Measurements from ENCODE around the gene CCT8L2. TPM values are rescaled to one million over a fixed set of nuclear protein-coding genes. Genes with fewer than 3 reads are reported as not detected.
"Not testable (repeated sequence)": the region's sequence is repeated elsewhere in the genome, so short reads cannot be mapped to it uniquely, and the experiment has no call there.

Gene CCT8L2
- total and polyA plus RNA-seq, 5 donors = not detected

DNA sequence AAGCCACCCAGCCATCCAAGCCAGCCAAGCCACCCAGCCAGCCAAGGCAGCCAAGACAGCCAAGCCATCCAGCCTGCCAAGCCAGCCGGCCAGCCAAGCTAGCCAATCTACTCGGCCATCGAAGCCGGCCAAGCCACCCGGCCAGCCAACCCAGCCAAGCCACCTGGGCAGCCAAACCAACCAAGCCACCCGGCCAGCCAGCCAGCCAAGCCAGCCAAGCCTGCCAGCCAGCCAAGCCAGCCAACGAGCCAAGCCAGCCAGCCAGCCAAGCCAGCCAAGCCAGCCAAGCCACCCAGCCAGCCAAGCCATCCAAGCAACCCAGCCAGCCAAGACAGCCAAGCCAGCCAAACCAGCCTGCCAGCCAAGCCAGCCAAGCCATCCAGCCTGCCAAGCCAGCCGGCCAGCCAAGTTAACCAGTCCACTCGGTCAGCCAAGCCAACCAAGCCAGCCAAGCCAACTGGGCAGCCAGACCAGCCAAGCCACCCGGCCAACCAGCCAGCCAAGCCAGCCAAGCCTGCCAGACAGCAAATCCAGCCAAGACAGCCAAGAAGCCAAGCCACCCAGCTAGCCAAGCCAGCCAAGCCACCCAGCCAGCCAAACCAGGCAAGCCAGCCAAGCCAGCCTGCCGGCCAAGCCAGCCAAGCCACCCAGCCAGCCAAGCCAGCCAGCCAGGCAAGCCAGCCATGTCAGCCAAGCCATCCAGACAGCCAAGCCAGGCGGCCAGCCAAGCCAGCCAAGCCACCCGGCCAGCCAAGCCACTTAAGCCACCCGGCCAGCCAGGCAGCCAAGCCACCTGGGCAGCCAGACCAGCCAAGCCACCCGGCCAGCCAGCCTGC is 26.8 kb downstream of the CCT8L2 start:
- H3K4me1 ChIP-seq (ENCODE audit: control insufficient read depth, insufficient read depth, low read length); H3K4me3 ChIP-seq (ENCODE audit: low read length); H3K9me3 ChIP-seq (ENCODE audit: control insufficient read depth, low read length); H3K27me3 ChIP-seq (ENCODE audit: control insufficient read depth, insufficient read depth); H3K27ac ChIP-seq (ENCODE audit: low read length); intact Hi-C loops (cut with DNase I); ATAC-seq: not testable (repeated sequence)
- WGBS = 84% methylated on average over 15 of the region's 15 CpGs
- peak in 1 of 3 donors; percentile 45 for DNase-seq

DNA sequence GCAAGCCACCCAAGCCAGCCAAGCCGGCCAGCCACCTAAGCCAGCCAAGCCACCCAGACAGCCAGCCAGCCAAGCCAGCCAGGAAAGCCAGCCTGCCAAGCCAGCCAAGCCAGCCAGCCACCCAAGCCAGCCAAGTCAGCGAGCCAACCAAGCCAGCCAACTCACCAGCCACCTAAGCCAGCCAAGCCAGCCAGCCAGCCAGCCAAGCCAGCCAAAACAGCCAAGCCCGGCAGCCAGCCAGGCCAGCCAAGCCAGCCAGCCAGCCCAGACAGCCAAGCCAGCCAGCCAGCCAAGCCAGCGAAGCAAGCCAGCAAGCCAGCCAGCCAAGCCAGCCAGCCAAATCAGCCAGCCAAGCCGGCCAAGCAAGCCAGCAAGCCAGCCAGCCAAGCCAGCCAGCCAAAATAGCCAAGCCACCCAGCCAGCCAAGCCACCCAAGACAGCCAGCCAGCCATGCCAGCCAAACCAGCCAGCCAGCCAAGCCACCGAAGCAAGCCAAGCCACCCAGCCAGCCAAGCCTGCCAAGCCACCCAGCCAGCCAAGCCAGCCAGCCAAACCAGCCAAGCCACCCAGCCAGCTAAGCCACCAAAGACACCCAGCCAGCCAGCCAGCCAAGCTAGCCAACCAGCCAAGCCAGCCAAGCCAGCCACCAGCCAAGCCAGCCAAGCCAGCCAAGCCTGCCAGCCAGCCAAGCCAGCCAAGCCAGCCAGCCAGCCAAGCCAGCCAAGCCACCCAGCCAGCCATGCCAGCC is 27.6 kb downstream of the CCT8L2 start:
- H3K27me3 ChIP-seq (ENCODE audit: control insufficient read depth, insufficient read depth); ATAC-seq; intact Hi-C loops (cut with DNase I); H3K4me1 ChIP-seq (ENCODE audit: control insufficient read depth, insufficient read depth, low read length); H3K4me3 ChIP-seq (ENCODE audit: low read length); H3K27ac ChIP-seq (ENCODE audit: low read length); H3K9me3 ChIP-seq (ENCODE audit: control insufficient read depth, low read length): not testable (repeated sequence)
- 78% methylated on average over 6 of the region's 6 CpGs for WGBS
- DNase-seq = peak in 1 of 3 donors; percentile 42

DNA sequence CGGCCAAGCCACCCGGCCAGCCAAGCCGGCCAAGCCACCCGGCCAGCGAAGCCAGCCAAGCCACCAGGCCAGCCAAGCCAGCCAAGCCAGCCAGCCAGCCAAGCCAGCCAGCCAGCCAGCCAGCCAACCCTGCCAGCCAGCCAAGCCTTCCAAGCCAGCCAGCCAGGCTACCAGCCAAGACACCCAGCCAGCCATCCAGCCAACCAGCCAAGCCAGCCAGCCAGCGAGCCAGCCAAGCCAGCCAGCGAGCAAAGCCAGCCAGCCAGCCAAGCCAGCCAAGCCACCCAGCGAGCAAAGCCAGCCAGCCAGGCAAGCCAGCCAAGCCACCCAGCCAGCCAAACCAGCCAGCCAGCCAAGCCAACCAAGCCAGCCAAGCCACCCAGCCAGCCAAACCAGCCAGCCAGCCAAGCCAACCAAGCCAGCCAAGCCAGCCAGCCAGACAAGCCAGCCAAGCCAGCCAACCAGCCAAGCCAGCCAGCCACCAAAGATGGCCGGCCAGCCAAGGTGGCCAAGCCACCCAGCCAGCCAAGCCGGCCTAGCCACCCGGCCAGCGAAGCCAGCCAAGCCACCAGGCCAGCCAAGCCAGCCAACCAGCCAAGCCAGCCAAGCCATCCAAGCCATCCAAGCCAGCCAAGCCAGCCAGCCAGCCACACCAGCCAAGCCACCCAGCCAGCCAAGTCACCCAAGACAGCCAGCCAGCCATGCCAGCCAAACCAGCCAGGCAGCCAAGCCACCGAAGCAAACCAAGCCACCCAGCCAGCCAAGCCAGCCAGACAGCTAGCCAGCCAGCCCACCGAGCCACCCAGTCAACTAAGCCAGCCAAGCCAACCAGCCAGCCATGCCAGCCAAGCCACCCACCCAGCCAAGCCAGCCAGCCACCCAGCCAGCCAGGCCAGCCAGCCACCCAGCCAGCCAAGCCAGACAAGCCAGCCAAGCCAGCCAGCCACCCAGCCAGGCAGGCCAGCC is 28.8 kb downstream of the CCT8L2 start:
- Histone ChIP-seq H3K27ac (ENCODE audit: low read length) (no peak overlapping the region), H3K9me3 (ENCODE audit: control insufficient read depth, low read length) (no peaks in the 10 kb centered on the region), H3K4me3 (ENCODE audit: low read length) (no peak overlapping the region), H3K27me3 (ENCODE audit: control insufficient read depth, insufficient read depth) (no peaks in the 10 kb centered on the region), H3K4me1 (ENCODE audit: control insufficient read depth, insufficient read depth, low read length) (no peaks in the 10 kb centered on the region)
- WGBS = 74% methylated on average over 14 of the region's 14 CpGs
- DNase-seq (peak in 2 of 3 donors; percentile 38 to 58), ATAC-seq (no peak)
- intact Hi-C loops (cut with DNase I) = no loop called here

GRCh38 chr22:16562711-16563554 is 29.7 kb downstream of the CCT8L2 start:
- WGBS = 94% methylated on average over 4 of the region's 4 CpGs
- Histone ChIP-seq H3K27ac (ENCODE audit: low read length) (no peak overlapping the region), H3K27me3 (ENCODE audit: control insufficient read depth, insufficient read depth) (no peaks in the 10 kb centered on the region), H3K4me3 (ENCODE audit: low read length) (no peak overlapping the region), H3K4me1 (ENCODE audit: control insufficient read depth, insufficient read depth, low read length) (no peaks in the 10 kb centered on the region), H3K9me3 (ENCODE audit: control insufficient read depth, low read length) (no peaks in the 10 kb centered on the region)
- intact Hi-C loops (cut with DNase I) = no loop called here
- no peak for ATAC-seq
- peak in 1 of 3 donors; percentile 42 for DNase-seq

DNA sequence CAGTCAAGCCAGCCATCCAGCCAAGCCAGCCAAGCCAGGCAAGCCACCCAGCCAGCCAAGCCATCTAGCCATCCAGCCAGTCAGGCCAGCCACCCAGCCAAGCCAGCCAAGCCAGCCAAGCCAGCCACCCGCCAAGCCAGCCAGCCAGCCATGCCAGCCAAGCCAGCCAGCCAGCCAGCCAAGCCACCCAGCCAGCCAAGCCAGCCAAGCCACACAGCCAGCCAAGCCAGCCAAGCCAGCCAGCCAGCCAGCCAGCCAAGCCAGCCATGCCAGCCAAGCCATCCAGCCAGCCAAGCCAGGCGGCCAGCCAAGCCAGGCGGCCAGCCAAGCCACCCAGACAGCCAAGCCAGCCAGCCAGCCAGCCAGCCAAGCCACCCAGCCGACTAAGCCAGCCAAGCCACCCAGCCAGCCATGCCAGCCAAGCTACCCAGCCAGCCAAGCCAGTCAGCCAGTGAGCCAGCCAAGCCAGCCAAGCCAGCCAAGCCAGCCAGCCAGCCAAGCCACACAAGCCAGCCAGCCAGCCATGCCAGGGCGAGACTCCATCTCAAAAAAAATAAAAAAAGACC is 31.4 kb downstream of the CCT8L2 start:
- H3K9me3 ChIP-seq (ENCODE audit: control insufficient read depth, low read length); H3K27me3 ChIP-seq (ENCODE audit: control insufficient read depth, insufficient read depth); H3K4me3 ChIP-seq (ENCODE audit: low read length); H3K27ac ChIP-seq (ENCODE audit: low read length); H3K4me1 ChIP-seq (ENCODE audit: control insufficient read depth, insufficient read depth, low read length); DNase-seq; intact Hi-C loops (cut with DNase I); ATAC-seq: not testable (repeated sequence)
- 80% methylated on average over 5 of the region's 5 CpGs for WGBS

- not testable (repeated sequence) for ATAC-seq
- 83% methylated on average over 5 of the region's 5 CpGs for WGBS
Observed at GRCh38 chr22:16560651-16561050, 32.0 kb downstream of the CCT8L2 start.

GRCh38 chr22:16559996-16560395 is 32.6 kb downstream of the CCT8L2 start:
- intact Hi-C loops (cut with DNase I); DNase-seq; H3K4me3 ChIP-seq (ENCODE audit: low read length); ATAC-seq; H3K9me3 ChIP-seq (ENCODE audit: control insufficient read depth, low read length); H3K4me1 ChIP-seq (ENCODE audit: control insufficient read depth, insufficient read depth, low read length); H3K27ac ChIP-seq (ENCODE audit: low read length); H3K27me3 ChIP-seq (ENCODE audit: control insufficient read depth, insufficient read depth): not testable (repeated sequence)
- WGBS = 62% methylated on average over 1 of the region's 1 CpG

More at GRCh38 chr22:16560651-16561050, 32.0 kb downstream of the CCT8L2 start:
- H3K4me3 ChIP-seq (ENCODE audit: low read length); H3K27me3 ChIP-seq (ENCODE audit: control insufficient read depth, insufficient read depth); H3K9me3 ChIP-seq (ENCODE audit: control insufficient read depth, low read length); H3K4me1 ChIP-seq (ENCODE audit: control insufficient read depth, insufficient read depth, low read length); H3K27ac ChIP-seq (ENCODE audit: low read length); DNase-seq; intact Hi-C loops (cut with DNase I): not testable (repeated sequence)

DNA sequence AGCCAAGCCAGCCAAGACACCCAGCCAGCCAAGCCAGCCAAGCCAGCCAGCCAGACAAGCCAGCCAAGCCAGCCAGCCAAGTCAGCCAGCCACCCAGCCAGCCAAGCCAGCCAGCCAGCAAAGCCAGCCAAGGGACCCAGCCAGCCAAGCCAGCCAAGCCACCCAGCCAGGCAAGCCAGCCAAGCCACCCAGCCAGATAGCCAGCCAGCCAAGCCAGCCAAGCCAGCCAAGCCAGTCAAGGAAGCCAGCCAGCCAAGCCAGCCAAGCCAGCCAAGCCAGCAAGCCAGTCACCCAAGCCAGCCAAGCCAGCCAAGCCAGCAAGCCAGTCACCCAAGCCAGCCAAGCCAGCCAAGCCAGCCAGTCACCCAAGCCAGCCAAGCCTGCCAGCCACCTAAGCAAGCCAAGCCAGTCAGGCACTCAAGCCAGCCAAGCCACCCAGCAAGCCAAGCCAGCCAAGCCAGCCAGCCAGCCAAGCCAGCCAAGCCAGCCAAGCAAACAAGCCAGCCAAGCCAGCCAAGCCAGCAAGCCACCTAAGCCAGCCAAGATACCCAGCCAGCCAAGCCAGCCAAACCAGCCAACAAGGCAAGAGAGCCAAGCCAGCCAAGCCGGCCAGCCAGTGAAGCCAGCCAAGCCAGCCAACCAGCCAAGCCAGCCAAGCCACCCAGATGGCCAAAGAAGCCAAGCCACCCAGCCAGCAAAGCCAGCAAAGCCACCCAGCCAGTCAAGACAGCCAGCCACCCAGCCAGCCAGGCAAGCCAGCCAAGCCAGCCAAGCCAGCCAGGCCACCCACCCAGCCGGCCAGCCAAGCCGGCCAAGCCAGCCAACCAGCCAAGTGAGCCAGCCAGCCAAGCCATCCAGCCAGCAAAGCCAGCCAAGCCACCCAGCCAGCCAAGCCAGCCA is 33.3 kb downstream of the CCT8L2 start:
- DNase-seq (peak in 2 of 3 donors; percentile 30 to 50), ATAC-seq (no peak)
- Histone ChIP-seq H3K27me3 (ENCODE audit: control insufficient read depth, insufficient read depth) (no peaks in the 10 kb centered on the region), H3K9me3 (ENCODE audit: control insufficient read depth, low read length) (no peaks in the 10 kb centered on the region), H3K4me3 (ENCODE audit: low read length) (no peak overlapping the region), H3K27ac (ENCODE audit: low read length) (no peak overlapping the region), H3K4me1 (ENCODE audit: control insufficient read depth, insufficient read depth, low read length) (no peaks in the 10 kb centered on the region)
- intact Hi-C loops (cut with DNase I) = no loop called here
- WGBS = 93% methylated on average over 3 of the region's 3 CpGs

DNA sequence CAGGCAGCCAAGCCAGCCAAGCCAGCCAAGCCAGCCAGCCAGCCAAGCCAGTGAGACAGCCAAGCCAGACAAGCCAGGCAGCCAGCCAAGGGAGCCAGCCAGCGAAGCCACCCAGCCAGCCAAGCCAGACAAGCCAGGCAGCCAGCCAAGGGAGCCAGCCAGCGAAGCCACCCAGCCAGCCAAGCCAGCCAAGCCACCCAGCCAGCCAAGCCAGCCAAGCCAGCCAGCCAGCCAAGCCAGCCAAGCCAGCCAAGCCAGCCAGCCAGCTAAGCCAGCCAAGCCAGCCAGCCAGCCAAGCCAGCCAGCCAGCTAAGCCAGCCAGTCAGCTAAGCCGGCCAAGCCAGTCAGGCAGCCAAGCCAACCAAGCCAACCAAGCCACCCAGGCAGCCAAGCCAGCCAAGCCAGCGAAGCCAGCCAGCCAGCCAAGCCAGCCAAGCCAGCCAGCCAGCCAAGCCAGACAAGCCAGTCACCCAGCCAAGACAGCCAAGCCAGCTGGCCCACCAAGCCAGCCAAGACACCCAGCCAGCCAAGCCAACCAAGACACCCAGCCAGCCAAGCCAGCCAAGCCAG is 34.1 kb downstream of the CCT8L2 start:
- DNase-seq = peak in 2 of 3 donors; percentile 19 to 56
- H3K27me3 ChIP-seq (ENCODE audit: control insufficient read depth, insufficient read depth); H3K27ac ChIP-seq (ENCODE audit: low read length); intact Hi-C loops (cut with DNase I); H3K4me1 ChIP-seq (ENCODE audit: control insufficient read depth, insufficient read depth, low read length); H3K9me3 ChIP-seq (ENCODE audit: control insufficient read depth, low read length); ATAC-seq; H3K4me3 ChIP-seq (ENCODE audit: low read length): not testable (repeated sequence)
- WGBS = 69% methylated on average over 4 of the region's 4 CpGs

Measured in right cardiac atrium (tissue), 5 donors.